Mesothelial cell of epicardium (in vitro differentiated cells): Measurements from ENCODE around the gene AKAP13. TPM values are rescaled to one million over a fixed set of nuclear protein-coding genes. Genes with fewer than 3 reads are reported as not detected.
"Not testable (repeated sequence)": the region's sequence is repeated elsewhere in the genome, so short reads cannot be mapped to it uniquely, and the experiment has no call there.

Experiments
- DNase-seq, 2 experiments: peaks; one replicate each; pipeline ENCODE4 v3.0.0; 2021; ENCODE audit warnings: low spot score in 2 of 2; ENCODE audit not compliant: unreplicated experiment in 2 of 2
- H3K27ac Mint-ChIP-seq: 2 replicates; pipeline ENCODE4 v1.8.0; 2021; ENCODE audit warnings: mixed read lengths
- H3K27me3 Mint-ChIP-seq: 2 replicates; pipeline ENCODE4 v1.8.0; 2021; ENCODE audit warnings: low read depth, mixed read lengths
- H3K36me3 Mint-ChIP-seq: 2 replicates; pipeline ENCODE4 v1.8.0; 2021; ENCODE audit warnings: mixed read lengths
- H3K4me1 Mint-ChIP-seq: 2 replicates; pipeline ENCODE4 v1.8.0; 2021; ENCODE audit warnings: mixed read lengths
- H3K4me3 Mint-ChIP-seq: 2 replicates; pipeline ENCODE4 v1.8.0; 2021; ENCODE audit warnings: mild to moderate bottlenecking, moderate library complexity, mixed read lengths
- H3K9me3 Mint-ChIP-seq: 2 replicates; pipeline ENCODE4 v1.8.0; 2021; ENCODE audit warnings: mixed read lengths
- total RNA-seq: library from RNA; stranded (reverse); gene quantifications from 3 replicates; pipeline ENCODE4 v1.2.1, GENCODE V29; 2021
- TF ChIP-seq, protein P1 (sequence below): fragments of 200-600 bp; sonication (generic); IDR thresholded peaks from one replicate; pipeline ENCODE4 v1.5.0; 2021; ENCODE audit warnings: antibody characterized with exemption; ENCODE audit not compliant: unreplicated experiment

Gene AKAP13
- total RNA-seq, 1 donor from 2014 or later, result 109 TPM

DNA sequence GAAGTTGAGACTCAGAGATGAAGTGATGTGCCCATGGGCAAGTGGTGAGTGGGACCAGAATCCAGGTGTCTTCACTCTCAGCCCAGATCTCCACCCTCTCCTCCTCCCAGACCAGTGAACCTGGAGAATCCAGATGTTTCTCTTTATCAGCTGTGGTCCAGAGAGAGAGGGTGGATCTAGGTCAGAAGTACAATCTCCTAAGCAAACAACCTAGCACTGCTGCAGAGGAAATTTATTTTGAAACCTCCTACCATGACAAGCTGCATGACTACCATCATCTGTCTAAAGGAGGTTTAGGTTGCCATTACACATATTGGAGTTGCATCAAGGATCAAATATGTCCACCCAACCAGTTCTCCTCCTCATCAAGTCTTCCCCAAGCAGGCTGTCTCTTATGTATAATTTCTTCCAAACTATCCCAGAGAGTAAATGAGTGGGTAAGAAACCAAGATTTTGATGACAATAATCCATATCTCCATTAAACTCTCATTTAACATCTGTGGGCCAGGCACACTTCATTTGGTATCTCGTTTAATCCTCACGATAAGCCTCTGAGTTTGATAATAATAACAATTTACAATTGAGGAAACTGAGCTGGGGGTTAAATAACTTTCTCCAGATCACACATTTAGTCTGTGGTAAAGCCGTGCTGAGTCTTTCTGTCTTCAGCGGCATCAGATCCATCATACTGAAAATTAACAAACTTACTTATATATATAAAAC is 35.0 kb upstream of the AKAP13 start:
- H3K27ac Mint-ChIP-seq, H3K9me3 Mint-ChIP-seq, H3K36me3 Mint-ChIP-seq, H3K4me3 Mint-ChIP-seq, DNase-seq, H3K27me3 Mint-ChIP-seq: not testable (repeated sequence)
- peaks cover 30% of the 10 kb centered on the region for H3K4me1 Mint-ChIP-seq

GRCh38 chr15:85346462-85347084 is 33.8 kb upstream of the AKAP13 start:
- not testable (repeated sequence) for DNase-seq, H3K36me3 Mint-ChIP-seq, H3K9me3 Mint-ChIP-seq, H3K27ac Mint-ChIP-seq, H3K4me3 Mint-ChIP-seq, H3K27me3 Mint-ChIP-seq
- peaks cover 28% of the 10 kb centered on the region for H3K4me1 Mint-ChIP-seq

- H3K4me3 Mint-ChIP-seq, result not testable (repeated sequence)
These were observed 32.9 kb upstream of the AKAP13 start for GRCh38 chr15:85347264-85348047.

GRCh38 chr15:85348048-85348766 is 32.2 kb upstream of the AKAP13 start:
- H3K9me3 Mint-ChIP-seq, H3K4me3 Mint-ChIP-seq, H3K27me3 Mint-ChIP-seq, DNase-seq, H3K36me3 Mint-ChIP-seq: not testable (repeated sequence)
- Mint-ChIP-seq H3K4me1 (peaks cover 28% of the 10 kb centered on the region), H3K27ac (peak overlapping the region; percentile 75)

More at GRCh38 chr15:85347264-85348047, 32.9 kb upstream of the AKAP13 start:
- H3K36me3 Mint-ChIP-seq, H3K27me3 Mint-ChIP-seq, DNase-seq, H3K9me3 Mint-ChIP-seq: not testable (repeated sequence)
- peak overlapping the region; percentile 75 for H3K27ac Mint-ChIP-seq
- H3K4me1 Mint-ChIP-seq, result peaks cover 28% of the 10 kb centered on the region

- not testable (repeated sequence) for DNase-seq, H3K36me3 Mint-ChIP-seq, H3K27ac Mint-ChIP-seq, H3K27me3 Mint-ChIP-seq, H3K4me3 Mint-ChIP-seq, H3K9me3 Mint-ChIP-seq
- H3K4me1 Mint-ChIP-seq, result peaks cover 23% of the 10 kb centered on the region
These were observed 31.3 kb upstream of the AKAP13 start for GRCh38 chr15:85349062-85349461.

GRCh38 chr15:85350395-85350794 is 30.0 kb upstream of the AKAP13 start:
- peaks cover 17% of the 10 kb centered on the region for H3K4me1 Mint-ChIP-seq
- TF ChIP-seq, protein P1, sequence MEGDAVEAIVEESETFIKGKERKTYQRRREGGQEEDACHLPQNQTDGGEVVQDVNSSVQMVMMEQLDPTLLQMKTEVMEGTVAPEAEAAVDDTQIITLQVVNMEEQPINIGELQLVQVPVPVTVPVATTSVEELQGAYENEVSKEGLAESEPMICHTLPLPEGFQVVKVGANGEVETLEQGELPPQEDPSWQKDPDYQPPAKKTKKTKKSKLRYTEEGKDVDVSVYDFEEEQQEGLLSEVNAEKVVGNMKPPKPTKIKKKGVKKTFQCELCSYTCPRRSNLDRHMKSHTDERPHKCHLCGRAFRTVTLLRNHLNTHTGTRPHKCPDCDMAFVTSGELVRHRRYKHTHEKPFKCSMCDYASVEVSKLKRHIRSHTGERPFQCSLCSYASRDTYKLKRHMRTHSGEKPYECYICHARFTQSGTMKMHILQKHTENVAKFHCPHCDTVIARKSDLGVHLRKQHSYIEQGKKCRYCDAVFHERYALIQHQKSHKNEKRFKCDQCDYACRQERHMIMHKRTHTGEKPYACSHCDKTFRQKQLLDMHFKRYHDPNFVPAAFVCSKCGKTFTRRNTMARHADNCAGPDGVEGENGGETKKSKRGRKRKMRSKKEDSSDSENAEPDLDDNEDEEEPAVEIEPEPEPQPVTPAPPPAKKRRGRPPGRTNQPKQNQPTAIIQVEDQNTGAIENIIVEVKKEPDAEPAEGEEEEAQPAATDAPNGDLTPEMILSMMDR, result no peak
- no peaks in the 10 kb centered on the region for H3K27me3 Mint-ChIP-seq
- H3K36me3 Mint-ChIP-seq, result no peaks in the 10 kb centered on the region
- H3K9me3 Mint-ChIP-seq, result peaks cover 3% of the 10 kb centered on the region
- no peak overlapping the region for H3K4me3 Mint-ChIP-seq
- H3K27ac Mint-ChIP-seq, result no peak overlapping the region
- no peak for DNase-seq

DNA sequence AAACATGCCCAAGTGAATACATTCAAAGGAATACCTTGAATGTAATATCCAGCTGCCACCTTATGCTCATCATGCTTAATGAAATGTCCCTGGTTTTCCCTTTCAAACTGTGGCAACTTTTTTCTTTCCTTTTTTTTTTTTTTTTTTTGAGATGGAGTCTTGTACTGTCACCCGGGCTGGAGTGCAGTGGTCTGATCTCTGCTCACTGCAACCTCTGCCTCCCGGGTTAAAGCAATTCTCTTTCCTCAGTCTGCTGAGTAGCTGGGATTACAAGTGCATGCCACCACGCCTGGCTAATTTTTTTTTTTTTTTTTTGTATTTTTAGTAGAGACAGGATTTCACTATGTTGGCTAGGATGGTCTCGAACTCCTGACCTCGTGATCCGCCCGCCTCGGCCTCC is 28.9 kb upstream of the AKAP13 start:
- DNase-seq, H3K27me3 Mint-ChIP-seq, H3K36me3 Mint-ChIP-seq, H3K4me3 Mint-ChIP-seq, H3K9me3 Mint-ChIP-seq, H3K27ac Mint-ChIP-seq: not testable (repeated sequence)
- H3K4me1 Mint-ChIP-seq, result peaks cover 21% of the 10 kb centered on the region

GRCh38 chr15:85351965-85352364 is 28.4 kb upstream of the AKAP13 start:
- H3K4me3 Mint-ChIP-seq, result no peak overlapping the region
- no peaks in the 10 kb centered on the region for H3K27me3 Mint-ChIP-seq
- DNase-seq, result no peak
- H3K36me3 Mint-ChIP-seq, result no peaks in the 10 kb centered on the region
- H3K9me3 Mint-ChIP-seq, result peaks cover 3% of the 10 kb centered on the region
- no peak overlapping the region for H3K27ac Mint-ChIP-seq
- TF ChIP-seq, protein P1, result no peak
- H3K4me1 Mint-ChIP-seq, result peaks cover 21% of the 10 kb centered on the region
